HepG2 (cell line): Measurements from ENCODE around the gene SIX4. TPM values are rescaled to one million over a fixed set of nuclear protein-coding genes. Genes with fewer than 3 reads are reported as not detected.

Source experiments
- BRCA1 ChIP-seq: sonication (generic); formaldehyde crosslinking; IDR thresholded peaks from 2 replicates; pipeline ENCODE4 v1.4.0; 2020; ENCODE audit warnings: missing genetic modification reagents
- CC2D1A ChIP-seq: sonication (generic); formaldehyde crosslinking; IDR thresholded peaks from 2 replicates; pipeline ENCODE4 v1.8.1; 2023; ENCODE audit warnings: mild to moderate bottlenecking, missing genetic modification reagents
- FOXK1 ChIP-seq: sonication (generic); formaldehyde crosslinking; IDR thresholded peaks from 2 replicates; pipeline ENCODE4 v1.4.0; 2020; ENCODE audit warnings: low read depth, missing genetic modification reagents, borderline replicate concordance
- IRF2 ChIP-seq: IDR thresholded peaks from 2 replicates; pipeline ENCODE4 v1.6.1; 2018; ENCODE audit warnings: missing genetic modification reagents, missing compliant biosample characterization
- JARID2 ChIP-seq: sonication (generic); formaldehyde crosslinking; IDR thresholded peaks from 2 replicates; pipeline ENCODE4 v1.8.1; 2023; ENCODE audit warnings: missing genetic modification reagents, inconsistent platforms; ENCODE audit not compliant: insufficient replicate concordance
- KLF11 ChIP-seq: IDR thresholded peaks from 2 replicates; pipeline ENCODE4 v1.6.1; 2016; ENCODE audit warnings: missing compliant biosample characterization
- KLF9 ChIP-seq: IDR thresholded peaks from 2 replicates; pipeline ENCODE4 v1.6.1; 2016; ENCODE audit warnings: low read depth
- MAFF ChIP-seq: IDR thresholded peaks from 2 replicates; pipeline ENCODE4 v1.6.1; 2011; ENCODE audit warnings: low read depth, low read length, improper control_type of control experiment
- MEIS2 ChIP-seq: sonication (generic); formaldehyde crosslinking; IDR thresholded peaks from 2 replicates; pipeline ENCODE4 v1.9.0; 2021; ENCODE audit warnings: mild to moderate bottlenecking, missing genetic modification reagents
- MIXL1 ChIP-seq: IDR thresholded peaks from 2 replicates; pipeline ENCODE4 v1.6.1; 2016
- NCOA1 ChIP-seq: sonication (generic); formaldehyde crosslinking; IDR thresholded peaks from 2 replicates; pipeline ENCODE4 v1.9.0; 2021; ENCODE audit warnings: missing genetic modification reagents
- NFYB ChIP-seq: sonication (generic); formaldehyde crosslinking; IDR thresholded peaks from 2 replicates; pipeline ENCODE4 v1.4.0; 2020; ENCODE audit warnings: missing genetic modification reagents
- PCBP1 ChIP-seq: fragments of 200-400 bp; formaldehyde crosslinking; IDR thresholded peaks from 2 replicates; pipeline ENCODE4 v1.6.1; 2017; ENCODE audit warnings: mild to moderate bottlenecking, low read depth, low read length, borderline replicate concordance
- PHF20 ChIP-seq: sonication (generic); formaldehyde crosslinking; IDR thresholded peaks from 2 replicates; pipeline ENCODE4 v1.5.0; 2020; ENCODE audit warnings: mild to moderate bottlenecking, missing genetic modification reagents
- PLRG1 ChIP-seq: fragments of 450-650 bp; conservative IDR thresholded peaks from 2 replicates; pipeline ENCODE4 v1.6.1; 2016
- RFXAP ChIP-seq: sonication (generic); formaldehyde crosslinking; IDR thresholded peaks from 2 replicates; pipeline ENCODE4 v1.4.0; 2020; ENCODE audit warnings: missing genetic modification reagents, borderline replicate concordance
- SKI ChIP-seq: fragments of 450-650 bp; IDR thresholded peaks from one replicate; pipeline ENCODE4 v1.6.1; 2018; ENCODE audit warnings: mild to moderate bottlenecking; ENCODE audit not compliant: partially characterized antibody
- XRCC5 ChIP-seq: fragments of 200-400 bp; formaldehyde crosslinking; optimal IDR thresholded peaks from 2 replicates; pipeline ENCODE3; 2017; ENCODE audit warnings: mild to moderate bottlenecking, low read length
- ZBTB14 ChIP-seq: sonication (generic); formaldehyde crosslinking; IDR thresholded peaks from 2 replicates; pipeline ENCODE4 v1.4.0; 2020; ENCODE audit warnings: missing genetic modification reagents
- ZFAT ChIP-seq: sonication (generic); formaldehyde crosslinking; conservative IDR thresholded peaks from 2 replicates; pipeline ENCODE4 v1.8.1; 2023; ENCODE audit warnings: missing genetic modification reagents, inconsistent platforms
- ZFP82 ChIP-seq: sonication (generic); formaldehyde crosslinking; IDR thresholded peaks from 2 replicates; pipeline ENCODE4 v1.5.1; 2020; ENCODE audit warnings: mild to moderate bottlenecking, missing genetic modification reagents, borderline replicate concordance
- ZFP90 ChIP-seq: sonication (generic); formaldehyde crosslinking; IDR thresholded peaks from 2 replicates; pipeline ENCODE4 v1.8.0; 2022; ENCODE audit warnings: missing genetic modification reagents, mild to moderate bottlenecking, inconsistent platforms, borderline replicate concordance
- ZNF263 ChIP-seq: sonication (generic); formaldehyde crosslinking; IDR thresholded peaks from 2 replicates; pipeline ENCODE4 v1.4.0; 2020; ENCODE audit warnings: missing genetic modification reagents
- ZNF543 ChIP-seq: sonication (generic); formaldehyde crosslinking; IDR thresholded peaks from 2 replicates; pipeline ENCODE4 v1.4.0; 2020; ENCODE audit warnings: mild to moderate bottlenecking, missing genetic modification reagents
- ZNF567 ChIP-seq: sonication (generic); formaldehyde crosslinking; IDR thresholded peaks from 2 replicates; pipeline ENCODE4 v1.8.1; 2023; ENCODE audit warnings: mild to moderate bottlenecking, missing genetic modification reagents, borderline replicate concordance
- ZNF615 ChIP-seq: sonication (generic); formaldehyde crosslinking; IDR thresholded peaks from 2 replicates; pipeline ENCODE4 v1.5.0; 2020; ENCODE audit warnings: mild to moderate bottlenecking, missing genetic modification reagents, borderline replicate concordance
- ZNF766 ChIP-seq: sonication (generic); formaldehyde crosslinking; IDR thresholded peaks from 2 replicates; pipeline ENCODE4 v1.5.0; 2020; ENCODE audit warnings: missing genetic modification reagents, borderline replicate concordance
- ZNF883 ChIP-seq: sonication (generic); formaldehyde crosslinking; IDR thresholded peaks from 2 replicates; pipeline ENCODE4 v1.5.1; 2020; ENCODE audit warnings: mild to moderate bottlenecking, missing genetic modification reagents; ENCODE audit errors: not compliant biosample characterization
- polyA plus RNA-seq, 8 experiments: library from polyadenylated mRNA; depleted of rRNA in 3 of 8; stranded (reverse) in 7 of 8; unstranded in 1 of 8; fragments of >200 nt; fragmentation: Illumina TruSeq in 4 of 8; extraction: Trizol in 4 of 8; gene quantifications; 2 replicates each; pipeline versions ENCODE4 v1.2.1 to v1.2.3, GENCODE V29; 2011 to 2016; ENCODE audit warnings: low read depth in 4 of 8, missing spikeins in 1 of 8, mixed read lengths in 1 of 8; ENCODE audit not compliant: insufficient read depth in 1 of 8
- total RNA-seq, 5 experiments: library from RNA; depleted of rRNA; stranded (reverse); fragments of >200 nt; fragmentation: Illumina TruSeq; extraction: Trizol; gene quantifications; 2 replicates each; pipeline ENCODE4 v1.2.3, GENCODE V29; 2016; ENCODE audit warnings: low read depth in 1 of 5

Gene SIX4
- total and polyA plus RNA-seq, 2 of the 13 experiments (the other 11 are each of a cell fraction or from before 2014, with no cell fraction given), result 5.0 to 6.0 TPM

GRCh38 chr14:60722357-60723115 lies 1.6 kb downstream of the SIX4 start (continued):
- TF ChIP-seq ZNF543 (CRISPR knock-in tag) (no peak), PHF20 (CRISPR knock-in tag) (0 out of 2 replicates have a peak, but pooled peaks have one; percentile 24), MAFF (no peak), BRCA1 (CRISPR knock-in tag) (no peak), ZNF766 (CRISPR knock-in tag) (no peak; the same call in 1 of the 2 replicates), KLF9 (no peak), PLRG1 (no peak), SKI (no peak), ZFP82 (CRISPR knock-in tag) (no peak), RFXAP (CRISPR knock-in tag) (no peak), FOXK1 (peak; percentile 88), MEIS2 (CRISPR knock-in tag) (0 out of 2 replicates have a peak, but pooled peaks have one; percentile 45), NFYB (CRISPR knock-in tag) (no peak), PCBP1 (no peak), XRCC5 (peak; percentile 30), MIXL1 (CRISPR knock-in tag) (no peak), ZNF615 (CRISPR knock-in tag) (0 out of 2 replicates have a peak, but pooled peaks have one; percentile 7), ZNF263 (no peak), KLF11 (CRISPR knock-in tag) (no peak), ZFAT (CRISPR knock-in tag) (no peak), NCOA1 (CRISPR knock-in tag) (no peak), CC2D1A (no peak), JARID2 (no peak), ZNF883 (no peak), ZNF567 (CRISPR knock-in tag) (no peak), IRF2 (CRISPR knock-in tag) (peak; percentile 11; the same call in 1 of the 2 replicates), ZFP90 (no peak), ZBTB14 (CRISPR knock-in tag) (peak; percentile 80)
